HEK293 (cell line): ENCODE data around the gene SNAI1.

ENCODE experiments used
- EGR2 ChIP-seq: fragments of 450-650 bp; formaldehyde crosslinking; IDR thresholded peaks from 2 replicates; pipeline ENCODE4 v1.5.1; 2016; ENCODE audit warnings: low read depth, missing biosample characterization, missing genetic modification characterization
- ELK4 ChIP-seq: IDR thresholded peaks from 2 replicates; pipeline ENCODE4 v1.6.1; 2011; ENCODE audit warnings: mild to moderate bottlenecking, low read depth, low read length, borderline replicate concordance
- PRDM1 ChIP-seq: fragments of 450-650 bp; formaldehyde crosslinking; IDR thresholded peaks from 2 replicates; pipeline ENCODE4; 2016; ENCODE audit warnings: missing biosample characterization, missing genetic modification characterization
- PRDM10 ChIP-seq: fragments of 450-650 bp; formaldehyde crosslinking; IDR thresholded peaks from 2 replicates; pipeline ENCODE4 v1.5.1; 2016; ENCODE audit warnings: missing biosample characterization, missing genetic modification characterization
- PRDM6 ChIP-seq: fragments of 450-650 bp; formaldehyde crosslinking; IDR thresholded peaks from 2 replicates; pipeline ENCODE4 v1.5.1; 2017; ENCODE audit warnings: missing biosample characterization, missing genetic modification characterization
- SP3 ChIP-seq: fragments of 450-650 bp; formaldehyde crosslinking; IDR thresholded peaks from 2 replicates; pipeline ENCODE4 v1.5.1; 2016; ENCODE audit warnings: missing biosample characterization, missing genetic modification characterization
- ZBTB6 ChIP-seq: fragments of 450-650 bp; formaldehyde crosslinking; IDR thresholded peaks from 2 replicates; pipeline ENCODE4 v1.5.1; 2017; ENCODE audit warnings: missing biosample characterization, missing genetic modification characterization
- ZBTB7A ChIP-seq: fragments of 450-650 bp; formaldehyde crosslinking; IDR thresholded peaks from 2 replicates; pipeline ENCODE4 v1.5.1; 2016; ENCODE audit warnings: low read depth, missing biosample characterization, missing genetic modification characterization
- ZNF10 ChIP-seq: fragments of 450-650 bp; formaldehyde crosslinking; IDR thresholded peaks from 2 replicates; pipeline ENCODE4 v1.5.1; 2017; ENCODE audit warnings: missing biosample characterization, missing genetic modification characterization
- ZNF148 ChIP-seq: fragments of 450-650 bp; formaldehyde crosslinking; IDR thresholded peaks from 2 replicates; pipeline ENCODE4 v1.5.0; 2017; ENCODE audit warnings: missing biosample characterization, missing genetic modification characterization, borderline replicate concordance
- ZNF16 ChIP-seq: fragments of 450-650 bp; formaldehyde crosslinking; IDR thresholded peaks from 2 replicates; pipeline ENCODE4 v1.5.1; 2016; ENCODE audit warnings: low read depth, missing biosample characterization, missing genetic modification characterization
- ZNF2 ChIP-seq: fragments of 450-650 bp; formaldehyde crosslinking; IDR thresholded peaks from 2 replicates; pipeline ENCODE4 v1.5.1; 2016; ENCODE audit warnings: missing biosample characterization, missing genetic modification characterization
- ZNF214 ChIP-seq: fragments of 450-650 bp; formaldehyde crosslinking; IDR thresholded peaks from 2 replicates; pipeline ENCODE4 v1.5.1; 2017; ENCODE audit warnings: missing biosample characterization, mild to moderate bottlenecking, missing genetic modification characterization, borderline replicate concordance
- ZNF239 ChIP-seq: fragments of 450-650 bp; formaldehyde crosslinking; IDR thresholded peaks from 2 replicates; pipeline ENCODE4 v1.5.1; 2016; ENCODE audit warnings: missing biosample characterization, missing genetic modification characterization
- ZNF350 ChIP-seq: fragments of 450-650 bp; formaldehyde crosslinking; IDR thresholded peaks from 2 replicates; pipeline ENCODE4 v1.5.0; 2017; ENCODE audit warnings: missing biosample characterization, mild to moderate bottlenecking, missing genetic modification characterization
- ZNF37A ChIP-seq: fragments of 450-650 bp; IDR thresholded peaks from 2 replicates; pipeline ENCODE4 v1.5.1; 2018; ENCODE audit warnings: missing biosample characterization, missing genetic modification characterization
- ZNF394 ChIP-seq: fragments of 450-650 bp; formaldehyde crosslinking; IDR thresholded peaks from 2 replicates; pipeline ENCODE4 v1.5.1; 2016; ENCODE audit warnings: missing biosample characterization, missing genetic modification characterization, mild to moderate bottlenecking, moderate library complexity, borderline replicate concordance
- ZNF423 ChIP-seq: fragments of 450-650 bp; formaldehyde crosslinking; IDR thresholded peaks from 2 replicates; pipeline ENCODE4 v1.5.1; 2016; ENCODE audit warnings: missing biosample characterization, missing genetic modification characterization
- ZNF449 ChIP-seq: fragments of 450-650 bp; formaldehyde crosslinking; IDR thresholded peaks from 2 replicates; pipeline ENCODE4 v1.5.1; 2017; ENCODE audit warnings: missing biosample characterization, mild to moderate bottlenecking, missing genetic modification characterization, moderate library complexity
- ZNF488 ChIP-seq: fragments of 450-650 bp; formaldehyde crosslinking; IDR thresholded peaks from 2 replicates; pipeline ENCODE4 v1.5.1; 2016; ENCODE audit warnings: missing biosample characterization, missing genetic modification characterization
- ZNF501 ChIP-seq: fragments of 450-650 bp; formaldehyde crosslinking; IDR thresholded peaks from 2 replicates; pipeline ENCODE4 v1.5.1; 2016; ENCODE audit warnings: missing biosample characterization, missing genetic modification characterization
- ZNF529 ChIP-seq: fragments of 450-650 bp; formaldehyde crosslinking; IDR thresholded peaks from 2 replicates; pipeline ENCODE4 v1.5.1; 2017; ENCODE audit warnings: missing genetic modification characterization, missing biosample characterization; ENCODE audit not compliant: insufficient replicate concordance
- ZNF600 ChIP-seq: fragments of 450-650 bp; formaldehyde crosslinking; IDR thresholded peaks from 2 replicates; pipeline ENCODE4 v1.5.1; 2016; ENCODE audit warnings: missing biosample characterization, missing genetic modification characterization
- ZNF610 ChIP-seq: fragments of 450-650 bp; formaldehyde crosslinking; IDR thresholded peaks from 2 replicates; pipeline ENCODE4 v1.5.1; 2016; ENCODE audit warnings: missing biosample characterization, missing genetic modification characterization, borderline replicate concordance
- ZNF768 ChIP-seq: fragments of 450-650 bp; formaldehyde crosslinking; IDR thresholded peaks from 2 replicates; pipeline ENCODE4 v1.5.1; 2018; ENCODE audit warnings: missing biosample characterization, mild to moderate bottlenecking, missing genetic modification characterization
- ZNF837 ChIP-seq: fragments of 450-650 bp; formaldehyde crosslinking; IDR thresholded peaks from 2 replicates; pipeline ENCODE4 v1.5.1; 2016; ENCODE audit warnings: missing biosample characterization, missing genetic modification characterization

SNAI1 gene

GRCh38 chr20:49979030-49979832, 3.5 kb upstream of the SNAI1 start (continued):
- no peak for TF ChIP-seq ZNF449 (tag by site-specific recombination)
- no peak for TF ChIP-seq ZNF768 (tag by site-specific recombination)
- TF ChIP-seq SP3 (tag by site-specific recombination), result peak; percentile 85
- no peak; the same call in 1 of the 2 replicates for TF ChIP-seq ZNF423 (tag by site-specific recombination)
- TF ChIP-seq ZBTB7A (tag by site-specific recombination), result peak; percentile 87
- 0 out of 2 replicates have a peak, but pooled peaks have one; percentile 33 for TF ChIP-seq PRDM10 (tag by site-specific recombination)
- TF ChIP-seq ZNF350 (tag by site-specific recombination), result no peak
- peak; percentile 52; the same call in 1 of the 2 replicates for TF ChIP-seq ZNF2
- no peak for TF ChIP-seq ZNF148
- TF ChIP-seq ZNF214 (tag by site-specific recombination), result no peak
- peak; percentile 84 for TF ChIP-seq EGR2 (tag by site-specific recombination)
- no peak for TF ChIP-seq ZNF488 (tag by site-specific recombination)
- TF ChIP-seq ZNF394 (tag by site-specific recombination), result peak; percentile 44; the same call in 1 of the 2 replicates
- TF ChIP-seq ZNF16 (tag by site-specific recombination), result no peak
- TF ChIP-seq ZNF610 (tag by site-specific recombination), result peak; percentile 83
- TF ChIP-seq PRDM1 (tag by site-specific recombination), result no peak
- TF ChIP-seq ZNF239 (tag by site-specific recombination), result no peak
- TF ChIP-seq ZNF529, result no peak
- TF ChIP-seq ZNF10 (tag by site-specific recombination), result no peak
- TF ChIP-seq ELK4, result no peak
- no peak for TF ChIP-seq ZNF501 (tag by site-specific recombination)
- no peak for TF ChIP-seq ZBTB6 (tag by site-specific recombination)
- TF ChIP-seq ZNF37A (tag by site-specific recombination), result no peak
- peak; percentile 58 for TF ChIP-seq ZNF600 (tag by site-specific recombination)
- TF ChIP-seq PRDM6 (tag by site-specific recombination), result no peak
- TF ChIP-seq ZNF837 (tag by site-specific recombination), result no peak
